Liver (tissue), 9 donors: ENCODE results near the gene ACOXL. TPM values are rescaled to one million over a fixed set of nuclear protein-coding genes. Genes with fewer than 3 reads are reported as not detected.

Experiments
- DNase-seq: peaks from one replicate; pipeline ENCODE4 v3.0.0-alpha.2; 2017; ENCODE audit warnings: low spot score
- H3K27ac ChIP-seq, 2 donors: one replicate each; pipeline ENCODE4 v1.7.0; 2013; ENCODE audit warnings: inconsistent platforms in 2 of 2, low read length in 2 of 2, control low read depth in 1 of 2, low read depth in 1 of 2, mild to moderate bottlenecking in 1 of 2
- H3K27me3 ChIP-seq, 4 donors: one replicate each; pipeline versions ENCODE4 v1.6.1 to v1.7.0; 2013; ENCODE audit warnings: low read length in 3 of 4, inconsistent platforms in 1 of 4, mild to moderate bottlenecking in 1 of 4, moderate library complexity in 1 of 4; ENCODE audit not compliant: control insufficient read depth in 4 of 4, insufficient read depth in 4 of 4
- H3K36me3 ChIP-seq, 4 donors: one replicate each; pipeline versions ENCODE4 v1.6.1 to v1.7.0; 2013; ENCODE audit warnings: low read length in 3 of 4, mild to moderate bottlenecking in 3 of 4, low read depth in 1 of 4, moderate library complexity in 1 of 4; ENCODE audit not compliant: control insufficient read depth in 4 of 4, insufficient read depth in 3 of 4
- H3K4me1 ChIP-seq, 4 donors: one replicate each; pipeline versions ENCODE4 v1.6.1 to v1.7.0; 2013; ENCODE audit warnings: low read length in 3 of 4, mild to moderate bottlenecking in 3 of 4, moderate library complexity in 1 of 4; ENCODE audit not compliant: control insufficient read depth in 4 of 4, insufficient read depth in 4 of 4
- H3K4me3 ChIP-seq, 3 donors: one replicate each; pipeline versions ENCODE4 v1.6.1 to v1.7.0; 2013; ENCODE audit warnings: low read length in 3 of 3, control low read depth in 1 of 3, low read depth in 1 of 3, mild to moderate bottlenecking in 1 of 3
- H3K9ac ChIP-seq, 2 donors: one replicate each; pipeline ENCODE4 v1.7.0; 2013; ENCODE audit warnings: low read length in 2 of 2, mild to moderate bottlenecking in 2 of 2, moderate library complexity in 2 of 2, control low read depth in 1 of 2, low read depth in 1 of 2
- H3K9me3 ChIP-seq, 4 donors: one replicate each; pipeline versions ENCODE4 v1.6.1 to v1.7.0; 2013; ENCODE audit warnings: low read length in 3 of 4; ENCODE audit not compliant: control insufficient read depth in 4 of 4
- EGR1 ChIP-seq, 2 donors: IDR thresholded peaks; 2 replicates each; pipeline ENCODE4 v1.6.1; 2016 to 2018; ENCODE audit warnings: antibody characterized with exemption in 2 of 2, low read depth in 2 of 2
- FOXA1 ChIP-seq: IDR thresholded peaks from 2 replicates; pipeline ENCODE4 v1.6.1; 2016; ENCODE audit warnings: antibody characterized with exemption
- FOXA2 ChIP-seq: IDR thresholded peaks from 2 replicates; pipeline ENCODE4 v1.6.1; 2016; ENCODE audit warnings: antibody characterized with exemption
- HNF4A ChIP-seq, 2 donors: conservative IDR thresholded peaks; 2 replicates each; pipeline ENCODE4 v1.6.1; 2016; ENCODE audit warnings: antibody characterized with exemption in 2 of 2, mild to moderate bottlenecking in 2 of 2
- JUND ChIP-seq, 2 donors: IDR thresholded peaks; 2 replicates each; pipeline ENCODE4 v1.6.1; 2016; ENCODE audit warnings: antibody characterized with exemption in 2 of 2
- NR2F2 ChIP-seq: IDR thresholded peaks from 2 replicates; pipeline ENCODE4 v1.6.1; 2016; ENCODE audit warnings: antibody characterized with exemption
- RAD21 ChIP-seq, 2 donors: IDR thresholded peaks; 2 replicates each; pipeline ENCODE4 v1.6.1; 2016; ENCODE audit warnings: antibody characterized with exemption in 2 of 2, mild to moderate bottlenecking in 2 of 2
- RXRA ChIP-seq, 2 donors: IDR thresholded peaks; 2 replicates each; pipeline ENCODE4 v1.6.1; 2017 to 2018; ENCODE audit warnings: antibody characterized with exemption in 2 of 2, mild to moderate bottlenecking in 1 of 2
- SP1 ChIP-seq: IDR thresholded peaks from 2 replicates; pipeline ENCODE4 v1.6.1; 2018; ENCODE audit warnings: antibody characterized with exemption, mild to moderate bottlenecking
- TAF1 ChIP-seq: conservative IDR thresholded peaks from 2 replicates; pipeline ENCODE4 v1.6.1; 2016; ENCODE audit warnings: antibody characterized with exemption, mild to moderate bottlenecking
- YY1 ChIP-seq: IDR thresholded peaks from 2 replicates; pipeline ENCODE4 v1.6.1; 2016; ENCODE audit warnings: antibody characterized with exemption, mild to moderate bottlenecking
- WGBS: extraction: QIAGEN DNeasy Blood & Tissue Kit; methylation state at CpG from one replicate; pipeline ENCODE4 v1.1.7; 2013; 5-methylcytosine and 5-hydroxymethylcytosine counted together
- polyA plus RNA-seq, 2 donors: library from polyadenylated mRNA; stranded (reverse) in 1 of 2; unstranded in 1 of 2; fragments of 200-250 nt in 1 of 2; fragments of >200 nt in 1 of 2; fragmentation: Nextera tagmentation in 1 of 2; extraction: Ambion mirVana in 1 of 2; gene quantifications; one replicate each; pipeline versions ENCODE4 v1.2.1 to v1.2.3, GENCODE V29; 2013 to 2015
- total RNA-seq, 2 donors: library from RNA; depleted of rRNA; stranded (reverse); fragments of >200 nt; gene quantifications; one replicate each; pipeline ENCODE4 v1.2.3, GENCODE V29; 2014
- TF ChIP-seq, protein P1 (sequence below): IDR thresholded peaks from 2 replicates; pipeline ENCODE4 v1.6.1; 2016; ENCODE audit warnings: antibody characterized with exemption
- TF ChIP-seq, protein P2 (sequence below): fragments of 150-350 bp; IDR thresholded peaks from 2 replicates; pipeline ENCODE4 v1.5.1; 2017; ENCODE audit warnings: improper control_type of control experiment, low read depth, low read length; ENCODE audit not compliant: missing input control
- TF ChIP-seq, protein P3 (sequence below): IDR thresholded peaks from 2 replicates; pipeline ENCODE4 v1.6.1; 2016; ENCODE audit warnings: antibody characterized with exemption, mild to moderate bottlenecking
- TF ChIP-seq, protein P4 (sequence below): IDR thresholded peaks from 2 replicates; pipeline ENCODE4 v1.6.1; 2016; ENCODE audit warnings: antibody characterized with exemption
- donor health status: healthy.
- donor health status: healthy.
- donor health status: healthy.
- donor health status: healthy.
- donor health status: healthy.

ACOXL gene
- total and polyA plus RNA-seq, 4 donors, result 0.07 TPM; not detected in 3

DNA sequence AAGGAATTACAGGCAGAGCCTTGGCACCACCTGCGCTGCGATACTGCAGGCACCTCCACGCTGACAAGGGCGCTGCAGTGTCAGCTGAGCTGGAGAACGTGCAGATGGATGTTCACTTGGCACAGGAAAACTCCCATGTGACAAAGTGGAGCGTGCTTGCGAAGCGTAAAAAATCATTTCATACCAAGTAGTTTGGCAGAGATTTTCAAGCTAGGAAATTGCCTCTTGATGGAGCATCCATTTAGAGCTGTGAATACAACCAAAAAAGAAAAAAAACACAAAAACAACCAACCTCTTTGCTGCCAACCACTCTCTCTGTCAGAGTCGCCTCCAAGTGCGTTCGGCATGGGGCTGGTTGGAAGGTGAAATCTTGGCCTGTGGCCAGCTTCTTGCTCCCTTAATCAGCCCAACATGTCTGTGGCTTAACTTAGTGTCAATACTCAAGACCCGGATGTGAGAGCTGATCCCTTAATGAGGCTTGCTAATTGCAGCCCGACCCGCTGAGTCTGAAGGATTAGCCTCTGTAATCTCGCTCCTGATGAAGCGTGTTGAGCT lies 38.1 kb downstream of the ACOXL start:
- no peak for DNase-seq
- WGBS, result 79% methylated on average over 16 of the region's 16 CpGs
- no peak overlapping the region for H3K27ac ChIP-seq
- H3K36me3 ChIP-seq, result no peaks in the 10 kb centered on the region
- no peak overlapping the region for H3K4me3 ChIP-seq
- no peak overlapping the region for H3K9ac ChIP-seq
- TF ChIP-seq JUND (IDR thresholded peaks at IDR 0.05) (no peak), FOXA1 (no peak), FOXA2 (no peak)
- H3K27me3 ChIP-seq, result no peaks in the 10 kb centered on the region
- H3K4me1 ChIP-seq, result peaks cover 2 to 13% (median 7%) of the 10 kb centered on the region in 4 donors
- no peaks in the 10 kb centered on the region for H3K9me3 ChIP-seq

DNA sequence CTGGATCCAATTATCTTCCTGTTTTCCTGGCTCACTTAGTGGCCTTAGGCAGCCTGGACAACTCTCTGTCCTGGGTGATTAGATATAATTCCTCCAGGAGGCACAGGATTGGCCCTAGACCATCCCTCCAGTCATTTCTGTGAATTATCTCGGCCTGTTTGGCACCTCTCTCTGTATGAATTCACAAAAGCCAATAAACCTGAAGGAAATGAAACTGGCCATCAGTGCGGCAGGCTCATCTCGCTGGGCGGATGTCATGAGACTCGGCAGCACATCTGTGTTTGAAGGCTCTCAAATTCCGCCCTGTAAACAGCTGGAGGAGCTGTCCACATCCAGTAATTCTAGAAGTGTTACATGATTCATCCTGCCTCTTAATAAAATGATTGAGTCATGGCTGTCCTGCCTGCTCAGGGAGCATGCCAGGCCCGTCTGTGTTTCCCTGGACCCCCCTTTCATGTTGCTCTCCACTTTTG lies 38.6 kb downstream of the ACOXL start:
- H3K27me3 ChIP-seq, result no peaks in the 10 kb centered on the region

DNA sequence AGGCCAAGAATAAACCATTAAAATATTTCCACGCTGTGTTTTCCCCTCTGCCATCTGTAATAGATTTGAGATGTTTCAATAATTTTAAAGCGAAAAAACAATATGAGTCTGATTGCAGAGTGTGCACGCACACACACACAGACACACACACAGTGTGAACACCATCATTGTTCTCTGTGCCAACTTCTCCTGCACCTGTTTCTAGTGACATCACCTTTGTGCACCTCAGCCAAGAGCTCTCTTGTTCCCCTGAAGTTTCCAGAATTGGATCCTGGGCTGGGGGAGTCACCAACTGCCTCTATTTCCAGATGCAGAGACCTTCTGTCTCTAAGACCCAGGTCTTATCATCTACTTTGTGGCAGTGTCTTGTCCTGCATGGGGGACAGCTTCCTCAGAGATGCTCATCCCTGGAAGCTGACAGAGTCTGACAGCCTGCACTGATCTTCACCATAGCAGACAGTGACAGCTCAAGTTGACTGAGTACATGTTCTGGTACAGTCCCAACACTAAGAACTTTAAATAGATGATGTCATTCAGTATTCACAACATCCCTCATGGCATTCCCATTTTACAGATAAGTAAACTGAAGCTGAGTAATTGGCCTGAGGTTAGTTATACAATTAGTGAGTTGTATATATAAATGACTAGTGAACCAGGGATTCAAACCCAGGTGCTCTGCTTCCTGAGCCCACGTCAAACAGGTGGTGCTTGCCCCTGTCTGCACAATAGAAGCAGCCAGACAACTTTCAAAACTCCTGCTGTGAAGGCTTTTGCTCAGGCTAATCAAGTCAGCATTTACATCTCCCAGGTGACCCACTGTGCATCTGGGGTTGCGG lies 39.4 kb downstream of the ACOXL start:
- 90% methylated on average over 5 of the region's 5 CpGs for WGBS
- TF ChIP-seq JUND (IDR thresholded peaks at IDR 0.05) (no peak), HNF4A (conservative IDR thresholded peaks at IDR 0.05) (no peak), NR2F2 (no peak), RXRA (IDR thresholded peaks at IDR 0.05) (no peak), YY1 (no peak), TAF1 (no peak), SP1 (no peak), RAD21 (IDR thresholded peaks at IDR 0.05) (no peak), EGR1 (IDR thresholded peaks at IDR 0.05; ENCODE audit: low read depth in 2 of 2) (no peak)
- TF ChIP-seq, protein P1, sequence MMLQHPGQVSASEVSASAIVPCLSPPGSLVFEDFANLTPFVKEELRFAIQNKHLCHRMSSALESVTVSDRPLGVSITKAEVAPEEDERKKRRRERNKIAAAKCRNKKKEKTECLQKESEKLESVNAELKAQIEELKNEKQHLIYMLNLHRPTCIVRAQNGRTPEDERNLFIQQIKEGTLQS, result no peak
- TF ChIP-seq, protein P2, sequence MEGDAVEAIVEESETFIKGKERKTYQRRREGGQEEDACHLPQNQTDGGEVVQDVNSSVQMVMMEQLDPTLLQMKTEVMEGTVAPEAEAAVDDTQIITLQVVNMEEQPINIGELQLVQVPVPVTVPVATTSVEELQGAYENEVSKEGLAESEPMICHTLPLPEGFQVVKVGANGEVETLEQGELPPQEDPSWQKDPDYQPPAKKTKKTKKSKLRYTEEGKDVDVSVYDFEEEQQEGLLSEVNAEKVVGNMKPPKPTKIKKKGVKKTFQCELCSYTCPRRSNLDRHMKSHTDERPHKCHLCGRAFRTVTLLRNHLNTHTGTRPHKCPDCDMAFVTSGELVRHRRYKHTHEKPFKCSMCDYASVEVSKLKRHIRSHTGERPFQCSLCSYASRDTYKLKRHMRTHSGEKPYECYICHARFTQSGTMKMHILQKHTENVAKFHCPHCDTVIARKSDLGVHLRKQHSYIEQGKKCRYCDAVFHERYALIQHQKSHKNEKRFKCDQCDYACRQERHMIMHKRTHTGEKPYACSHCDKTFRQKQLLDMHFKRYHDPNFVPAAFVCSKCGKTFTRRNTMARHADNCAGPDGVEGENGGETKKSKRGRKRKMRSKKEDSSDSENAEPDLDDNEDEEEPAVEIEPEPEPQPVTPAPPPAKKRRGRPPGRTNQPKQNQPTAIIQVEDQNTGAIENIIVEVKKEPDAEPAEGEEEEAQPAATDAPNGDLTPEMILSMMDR, result no peak
- TF ChIP-seq, protein P3, sequence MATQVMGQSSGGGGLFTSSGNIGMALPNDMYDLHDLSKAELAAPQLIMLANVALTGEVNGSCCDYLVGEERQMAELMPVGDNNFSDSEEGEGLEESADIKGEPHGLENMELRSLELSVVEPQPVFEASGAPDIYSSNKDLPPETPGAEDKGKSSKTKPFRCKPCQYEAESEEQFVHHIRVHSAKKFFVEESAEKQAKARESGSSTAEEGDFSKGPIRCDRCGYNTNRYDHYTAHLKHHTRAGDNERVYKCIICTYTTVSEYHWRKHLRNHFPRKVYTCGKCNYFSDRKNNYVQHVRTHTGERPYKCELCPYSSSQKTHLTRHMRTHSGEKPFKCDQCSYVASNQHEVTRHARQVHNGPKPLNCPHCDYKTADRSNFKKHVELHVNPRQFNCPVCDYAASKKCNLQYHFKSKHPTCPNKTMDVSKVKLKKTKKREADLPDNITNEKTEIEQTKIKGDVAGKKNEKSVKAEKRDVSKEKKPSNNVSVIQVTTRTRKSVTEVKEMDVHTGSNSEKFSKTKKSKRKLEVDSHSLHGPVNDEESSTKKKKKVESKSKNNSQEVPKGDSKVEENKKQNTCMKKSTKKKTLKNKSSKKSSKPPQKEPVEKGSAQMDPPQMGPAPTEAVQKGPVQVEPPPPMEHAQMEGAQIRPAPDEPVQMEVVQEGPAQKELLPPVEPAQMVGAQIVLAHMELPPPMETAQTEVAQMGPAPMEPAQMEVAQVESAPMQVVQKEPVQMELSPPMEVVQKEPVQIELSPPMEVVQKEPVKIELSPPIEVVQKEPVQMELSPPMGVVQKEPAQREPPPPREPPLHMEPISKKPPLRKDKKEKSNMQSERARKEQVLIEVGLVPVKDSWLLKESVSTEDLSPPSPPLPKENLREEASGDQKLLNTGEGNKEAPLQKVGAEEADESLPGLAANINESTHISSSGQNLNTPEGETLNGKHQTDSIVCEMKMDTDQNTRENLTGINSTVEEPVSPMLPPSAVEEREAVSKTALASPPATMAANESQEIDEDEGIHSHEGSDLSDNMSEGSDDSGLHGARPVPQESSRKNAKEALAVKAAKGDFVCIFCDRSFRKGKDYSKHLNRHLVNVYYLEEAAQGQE, result no peak
- Histone ChIP-seq H3K4me1 (peaks cover 2 to 13% (median 7%) of the 10 kb centered on the region in 4 donors), H3K27me3 (no peaks in the 10 kb centered on the region), H3K27ac (no peak overlapping the region), H3K36me3 (no peaks in the 10 kb centered on the region), H3K9ac (no peak overlapping the region), H3K4me3 (no peak overlapping the region), H3K9me3 (no peaks in the 10 kb centered on the region)
- no peak for DNase-seq

More for the DNA sequence above, 38.6 kb downstream of the ACOXL start:
- Histone ChIP-seq H3K9me3 (no peaks in the 10 kb centered on the region), H3K4me1 (peaks cover 2 to 13% (median 7%) of the 10 kb centered on the region in 4 donors), H3K27ac (no peak overlapping the region), H3K9ac (no peak overlapping the region), H3K36me3 (no peaks in the 10 kb centered on the region), H3K4me3 (no peak overlapping the region)
- no peak for DNase-seq
- TF ChIP-seq, protein P4, sequence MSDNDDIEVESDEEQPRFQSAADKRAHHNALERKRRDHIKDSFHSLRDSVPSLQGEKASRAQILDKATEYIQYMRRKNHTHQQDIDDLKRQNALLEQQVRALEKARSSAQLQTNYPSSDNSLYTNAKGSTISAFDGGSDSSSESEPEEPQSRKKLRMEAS, result no peak
- TF ChIP-seq, protein P3, result peak; percentile 62
- 72% methylated on average over 7 of the region's 7 CpGs for WGBS
